Left forelimb (tissue), 1 donor: ENCODE measurements around the gene EBF4.
A peak's percentile ranks its signal among the peaks of the same experiment; 100 is the strongest.

Experiments
- DNase-seq: peaks from one replicate; pipeline ENCODE4 v3.0.0-alpha.2; 2018; ENCODE audit warnings: low spot score

Gene EBF4, protein sequence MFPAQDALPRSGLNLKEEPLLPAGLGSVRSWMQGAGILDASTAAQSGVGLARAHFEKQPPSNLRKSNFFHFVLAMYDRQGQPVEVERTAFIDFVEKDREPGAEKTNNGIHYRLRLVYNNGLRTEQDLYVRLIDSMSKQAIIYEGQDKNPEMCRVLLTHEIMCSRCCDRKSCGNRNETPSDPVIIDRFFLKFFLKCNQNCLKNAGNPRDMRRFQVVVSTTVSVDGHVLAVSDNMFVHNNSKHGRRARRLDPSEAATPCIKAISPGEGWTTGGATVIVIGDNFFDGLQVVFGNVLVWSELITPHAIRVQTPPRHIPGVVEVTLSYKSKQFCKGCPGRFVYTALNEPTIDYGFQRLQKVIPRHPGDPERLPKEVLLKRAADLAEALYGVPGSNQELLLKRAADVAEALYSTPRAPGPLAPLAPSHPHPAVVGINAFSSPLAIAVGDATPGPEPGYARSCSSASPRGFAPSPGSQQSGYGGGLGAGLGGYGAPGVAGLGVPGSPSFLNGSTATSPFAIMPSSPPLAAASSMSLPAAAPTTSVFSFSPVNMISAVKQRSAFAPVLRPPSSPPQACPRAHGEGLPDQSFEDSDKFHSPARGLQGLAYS

DNA sequence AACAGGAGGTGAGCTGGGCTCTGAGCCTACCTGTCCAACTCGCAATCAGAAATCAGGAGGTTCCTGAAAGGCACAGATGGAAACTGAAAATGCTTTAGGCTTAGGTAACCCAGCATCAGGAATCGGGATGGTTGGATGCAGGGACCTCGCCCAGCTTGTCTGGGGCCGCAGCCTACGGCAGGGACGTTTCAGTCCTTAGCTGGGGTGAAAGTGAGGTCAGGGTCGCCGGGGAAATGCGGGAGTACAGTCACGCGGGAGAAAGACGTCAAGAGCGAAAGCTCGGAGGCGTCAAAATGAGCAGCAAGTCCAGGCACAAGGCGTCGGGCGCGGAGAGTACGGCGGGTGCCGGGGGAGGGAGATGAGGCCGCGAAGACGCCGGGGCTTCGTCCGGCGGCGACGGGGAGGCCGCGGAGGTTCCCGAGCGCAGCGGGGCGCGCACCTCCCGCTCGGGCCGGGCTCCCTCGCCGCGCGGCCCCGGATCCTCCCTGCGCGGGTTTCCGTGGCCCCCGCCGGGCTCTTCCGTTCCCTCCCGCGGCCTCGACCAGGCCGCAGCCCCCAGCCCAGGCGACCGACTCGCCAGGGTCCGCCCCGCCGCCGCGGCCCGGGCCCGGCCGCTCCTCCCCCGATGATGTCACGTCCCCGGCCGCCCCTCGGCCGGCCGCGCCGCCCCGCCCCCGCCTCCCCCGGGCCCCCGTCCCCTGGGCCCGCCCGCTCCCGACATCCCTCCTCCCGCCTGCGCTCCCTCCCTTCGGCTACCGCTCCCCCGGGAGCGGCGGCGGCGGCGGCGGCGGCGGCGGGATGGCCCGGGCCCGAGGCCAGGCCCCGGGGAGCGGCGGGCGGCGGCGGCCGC, at the start of gene EBF4:
EBF4 (plus strand) TSS at position 745 of the 850 bp plus-strand sequence. CDS start 866 bp downstream, outside the sequence.
- no peak for DNase-seq

DNA sequence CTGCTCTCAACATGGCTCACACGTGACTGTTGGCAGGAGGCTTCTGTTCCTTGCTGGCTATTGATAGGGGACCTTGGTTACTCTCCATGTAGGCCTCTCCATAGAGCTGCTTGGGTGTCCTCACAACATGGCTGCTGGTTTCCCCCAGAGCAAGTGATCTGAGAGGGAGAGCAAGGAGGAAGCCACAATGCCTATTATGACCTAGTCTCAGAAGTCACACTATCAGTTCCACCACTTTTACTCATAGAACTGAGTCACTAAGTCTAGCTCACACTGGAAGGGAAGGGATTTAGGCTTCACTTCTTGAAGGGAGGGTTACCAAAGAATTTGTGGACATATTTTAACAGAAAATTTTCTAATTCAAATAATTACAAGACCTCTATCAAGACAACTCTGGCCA, 48.9 kb upstream of the EBF4 start:
- DNase-seq, result no peak

DNA sequence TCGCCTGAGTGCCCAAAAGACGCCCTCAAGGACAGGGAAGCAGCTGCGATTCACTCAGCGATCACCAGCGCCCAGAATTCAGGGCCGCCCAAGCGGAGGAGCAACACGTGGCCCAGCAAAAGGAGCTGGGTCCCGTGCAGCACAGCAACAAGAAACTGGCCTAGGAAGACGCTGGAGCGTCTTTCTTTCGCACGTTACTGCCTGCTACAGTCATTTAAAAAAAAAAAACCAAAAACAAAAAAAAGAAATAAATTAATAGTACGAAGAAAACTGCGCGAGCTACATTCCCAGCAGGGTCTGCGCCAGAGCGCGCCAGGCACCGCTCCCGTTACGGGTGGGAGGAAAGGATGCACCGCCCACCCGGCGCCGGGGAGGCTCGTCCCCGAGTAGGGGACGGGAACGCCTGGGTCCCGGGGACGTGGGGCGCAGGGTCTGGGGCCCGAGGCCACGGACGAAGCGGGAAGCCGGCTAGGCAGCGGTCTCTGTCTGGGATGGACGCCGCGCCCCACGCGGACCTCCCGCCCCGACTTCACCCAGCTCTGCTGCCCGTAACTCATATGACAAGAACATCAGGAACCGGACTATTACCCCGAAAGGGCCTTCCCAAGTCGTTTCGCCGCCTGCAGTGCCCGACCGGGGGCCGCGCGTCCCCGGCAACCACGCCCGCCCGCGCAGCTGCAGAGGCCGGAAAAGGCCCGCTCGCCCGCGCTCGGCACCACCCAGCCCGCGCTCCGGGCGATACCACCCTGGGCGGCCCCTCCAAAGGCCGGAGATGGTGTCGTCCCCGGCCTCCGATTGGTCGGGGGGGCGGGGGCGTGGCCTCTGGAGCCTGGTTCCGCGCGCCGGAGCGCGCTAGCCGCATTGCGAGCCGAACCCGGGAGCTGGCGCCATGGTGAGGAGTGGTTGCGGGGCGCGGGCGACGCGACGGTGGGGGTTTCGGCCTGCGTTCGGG, 40.5 kb upstream of the EBF4 start, which contains the start of gene NOP56:
NOP56 (plus strand) TSS at position 861 of the 952 bp plus-strand sequence; CDS start at position 890, 29 bp downstream.
- DNase-seq, result peak; percentile 99

DNA sequence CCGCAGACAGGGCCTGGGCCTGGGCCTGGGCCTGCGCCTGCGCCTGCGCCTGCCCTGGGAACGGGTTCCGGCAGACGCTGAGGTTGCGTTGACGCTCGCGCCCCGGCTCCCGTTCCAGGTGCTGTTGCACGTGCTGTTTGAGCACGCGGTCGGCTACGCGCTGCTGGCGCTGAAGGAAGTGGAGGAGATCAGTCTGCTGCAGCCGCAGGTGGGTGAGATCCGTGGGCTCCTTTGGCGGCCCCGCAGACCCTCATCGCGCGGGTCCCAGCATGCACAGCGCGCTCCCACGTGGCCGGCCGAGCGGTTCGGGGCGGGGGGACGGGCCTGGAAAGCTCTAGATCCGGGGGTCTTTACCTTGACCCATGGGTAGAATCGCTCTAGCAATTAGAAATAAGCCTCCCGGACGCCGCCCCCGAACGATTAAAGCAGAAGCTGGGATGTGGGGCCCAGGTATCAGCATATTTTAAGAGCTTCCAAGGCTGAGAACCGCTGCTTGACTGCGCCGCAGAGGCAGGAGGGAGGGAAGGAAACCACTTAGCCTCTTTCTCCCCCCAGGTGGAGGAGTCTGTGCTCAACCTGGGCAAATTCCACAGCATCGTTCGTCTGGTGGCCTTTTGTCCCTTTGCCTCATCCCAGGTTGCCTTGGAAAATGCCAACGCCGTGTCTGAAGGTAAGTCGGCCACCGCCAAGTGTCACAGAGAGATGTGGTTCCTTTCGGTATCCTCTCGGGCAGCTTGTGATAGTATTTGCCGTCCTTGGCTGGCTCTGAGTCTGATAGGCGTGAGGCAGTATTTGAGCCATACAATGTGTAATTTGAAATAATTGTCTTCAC, 39.6 kb upstream of the EBF4 start:
- DNase-seq, result no peak

DNA sequence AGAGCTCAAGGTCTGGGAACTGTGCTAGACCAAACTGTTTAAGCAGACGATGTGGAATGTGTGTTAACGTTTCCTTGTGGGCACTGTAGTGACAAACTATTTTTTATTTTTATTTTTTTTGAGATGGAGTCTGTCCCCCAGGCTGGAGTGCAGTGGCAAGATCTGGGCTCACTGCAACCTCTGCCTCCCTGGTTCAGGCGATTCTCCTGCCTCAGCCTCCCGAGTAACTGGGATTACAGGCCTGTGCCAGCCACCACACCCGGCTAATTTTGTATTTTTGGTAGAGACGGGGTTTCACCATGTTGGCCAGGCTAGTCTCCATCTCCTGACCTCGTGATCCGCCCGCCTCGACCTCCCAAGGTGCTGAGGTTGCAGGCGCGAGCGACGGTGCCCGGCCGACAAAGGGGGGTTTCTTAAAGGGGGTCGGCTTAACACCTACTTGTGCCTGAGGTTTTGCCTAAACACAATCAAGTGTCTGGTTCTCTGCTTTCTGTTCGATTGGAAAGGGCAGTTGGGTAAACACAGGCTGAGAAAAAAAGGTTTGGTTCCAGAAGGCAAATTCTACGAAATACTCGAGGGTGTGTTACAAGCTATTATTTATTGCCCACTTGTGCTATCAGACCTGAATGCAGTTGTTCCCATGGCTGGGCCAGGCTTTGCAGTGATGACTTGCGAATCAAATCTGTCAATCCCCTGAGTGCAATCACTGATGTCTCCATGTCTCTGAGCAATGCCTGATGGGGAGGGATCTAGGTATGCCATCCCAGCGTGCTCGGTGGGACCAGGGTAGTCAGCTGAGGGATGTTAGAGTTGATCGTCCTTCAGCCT, 38.8 kb upstream of the EBF4 start:
- DNase-seq, result no peak

DNA sequence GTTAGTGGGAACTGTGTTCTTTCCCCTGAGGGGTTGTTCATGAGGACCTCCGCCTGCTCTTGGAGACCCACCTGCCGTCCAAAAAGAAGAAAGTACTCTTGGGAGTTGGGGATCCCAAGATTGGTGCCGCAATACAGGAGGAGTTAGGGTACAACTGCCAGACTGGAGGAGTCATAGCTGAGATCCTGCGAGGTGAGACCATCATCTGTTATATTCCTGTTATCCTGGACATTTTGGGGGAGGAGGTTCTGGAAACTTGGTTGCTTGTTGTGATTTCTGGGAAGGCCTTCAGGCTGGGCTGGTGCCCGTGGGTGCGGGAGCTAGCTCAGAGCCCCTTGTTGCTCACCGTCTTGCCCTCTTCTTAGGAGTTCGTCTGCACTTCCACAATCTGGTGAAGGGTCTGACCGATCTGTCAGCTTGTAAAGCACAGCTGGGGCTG, 38.2 kb upstream of the EBF4 start:
- no peak for DNase-seq

DNA sequence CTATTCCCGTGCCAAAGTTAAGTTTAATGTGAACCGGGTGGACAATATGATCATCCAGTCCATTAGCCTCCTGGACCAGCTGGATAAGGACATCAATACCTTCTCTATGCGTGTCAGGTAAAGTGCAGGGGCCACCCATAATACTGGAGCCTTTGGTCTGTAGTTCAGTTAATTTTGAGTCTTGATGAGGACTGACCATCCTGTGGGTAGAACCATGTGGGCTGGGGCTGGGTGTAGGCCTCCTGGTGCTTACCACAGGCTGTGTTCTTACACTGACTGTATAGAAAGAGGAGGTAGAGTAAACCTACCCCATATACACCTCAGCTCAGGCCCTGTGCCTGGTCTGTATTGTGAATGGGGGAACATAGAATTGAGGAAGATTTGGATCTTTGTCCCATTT, 37.7 kb upstream of the EBF4 start:
- no peak for DNase-seq

DNA sequence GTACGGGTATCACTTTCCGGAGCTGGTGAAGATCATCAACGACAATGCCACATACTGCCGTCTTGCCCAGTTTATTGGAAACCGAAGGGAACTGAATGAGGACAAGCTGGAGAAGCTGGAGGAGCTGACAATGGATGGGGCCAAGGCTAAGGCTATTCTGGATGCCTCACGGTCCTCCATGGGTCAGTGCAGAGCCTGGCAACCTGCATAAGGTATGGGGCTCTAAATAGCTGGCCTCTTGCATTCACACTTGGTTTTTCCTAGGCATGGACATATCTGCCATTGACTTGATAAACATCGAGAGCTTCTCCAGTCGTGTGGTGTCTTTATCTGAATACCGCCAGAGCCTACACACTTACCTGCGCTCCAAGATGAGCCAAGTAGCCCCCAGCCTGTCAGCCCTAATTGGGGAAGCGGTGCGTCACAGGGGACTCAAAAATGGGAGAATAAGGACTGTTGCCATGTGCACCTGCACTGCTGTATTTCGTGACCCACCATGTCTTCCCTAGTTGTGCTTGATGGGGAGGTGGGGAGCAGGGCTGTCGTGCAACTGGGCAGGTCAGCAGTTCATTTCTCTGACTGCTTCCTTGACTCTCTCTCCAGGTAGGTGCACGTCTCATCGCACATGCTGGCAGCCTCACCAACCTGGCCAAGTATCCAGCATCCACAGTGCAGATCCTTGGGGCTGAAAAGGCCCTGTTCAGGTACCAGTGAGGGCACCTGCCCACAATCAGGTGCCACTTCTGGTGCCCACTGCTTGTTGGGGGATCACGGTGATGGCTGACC, 37.1 kb upstream of the EBF4 start:
- no peak for DNase-seq

DNA sequence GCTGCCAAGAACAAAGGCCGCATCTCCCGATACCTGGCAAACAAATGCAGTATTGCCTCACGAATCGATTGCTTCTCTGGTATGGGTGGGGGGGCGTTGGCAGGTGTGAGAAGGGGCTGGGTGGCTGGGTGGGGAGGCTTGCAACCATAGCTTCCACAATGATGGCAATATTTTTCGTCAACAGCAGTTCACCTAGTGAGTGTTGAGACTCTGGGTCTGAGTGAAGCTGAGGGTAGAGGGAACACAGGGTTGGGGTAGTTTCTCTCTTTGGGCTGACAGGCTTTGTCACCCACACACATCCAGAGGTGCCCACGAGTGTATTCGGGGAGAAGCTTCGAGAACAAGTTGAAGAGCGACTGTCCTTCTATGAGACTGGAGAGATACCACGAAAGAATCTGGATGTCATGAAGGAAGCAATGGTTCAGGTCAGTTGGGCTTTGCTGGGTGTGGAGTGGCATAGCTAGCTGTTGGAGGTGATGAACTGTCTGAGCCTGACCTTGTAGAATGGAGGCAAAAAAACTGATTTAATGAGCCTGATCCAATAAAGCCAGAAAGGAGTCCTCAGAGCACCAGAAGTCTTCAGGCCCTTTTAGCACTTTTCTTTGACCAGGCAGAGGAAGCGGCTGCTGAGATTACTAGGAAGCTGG, 36.0 kb upstream of the EBF4 start:
- no peak for DNase-seq

DNA sequence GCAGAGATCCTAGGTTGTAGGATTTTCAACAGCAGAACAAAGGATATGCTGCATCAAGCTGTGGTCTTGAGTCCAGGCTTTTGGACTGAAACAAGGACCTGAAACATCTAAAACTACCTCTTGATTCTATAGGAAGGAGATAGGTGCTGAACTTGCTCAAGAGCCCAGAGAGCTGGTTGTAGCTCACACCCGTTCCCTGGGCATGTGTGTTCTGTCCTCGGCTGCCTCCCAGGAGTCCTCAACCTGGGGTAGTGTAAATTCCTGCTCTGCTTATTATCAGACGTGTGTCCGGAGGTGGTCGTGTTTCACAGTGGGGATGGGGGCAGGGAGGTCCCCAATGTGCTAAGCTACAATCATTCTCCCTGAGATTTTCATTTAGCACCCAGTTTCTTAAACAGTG, 35.3 kb upstream of the EBF4 start:
- no peak for DNase-seq

DNA sequence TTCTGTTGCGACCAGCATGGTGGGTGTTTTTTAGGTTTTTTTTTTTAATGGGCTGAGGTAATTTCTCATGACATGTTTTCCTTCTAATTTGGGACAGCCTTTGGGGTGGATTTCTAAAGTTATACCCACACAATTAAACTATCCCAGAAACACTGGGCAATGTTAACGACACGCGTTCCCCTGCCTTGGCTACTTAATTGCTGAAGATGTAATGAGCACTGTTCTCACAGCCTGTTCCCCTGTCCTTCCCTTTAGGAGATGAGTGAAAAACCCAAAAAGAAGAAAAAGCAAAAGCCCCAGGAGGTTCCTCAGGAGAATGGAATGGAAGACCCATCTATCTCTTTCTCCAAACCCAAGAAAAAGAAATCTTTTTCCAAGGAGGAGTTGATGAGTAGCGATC, 34.9 kb upstream of the EBF4 start:
- DNase-seq, result no peak

DNA sequence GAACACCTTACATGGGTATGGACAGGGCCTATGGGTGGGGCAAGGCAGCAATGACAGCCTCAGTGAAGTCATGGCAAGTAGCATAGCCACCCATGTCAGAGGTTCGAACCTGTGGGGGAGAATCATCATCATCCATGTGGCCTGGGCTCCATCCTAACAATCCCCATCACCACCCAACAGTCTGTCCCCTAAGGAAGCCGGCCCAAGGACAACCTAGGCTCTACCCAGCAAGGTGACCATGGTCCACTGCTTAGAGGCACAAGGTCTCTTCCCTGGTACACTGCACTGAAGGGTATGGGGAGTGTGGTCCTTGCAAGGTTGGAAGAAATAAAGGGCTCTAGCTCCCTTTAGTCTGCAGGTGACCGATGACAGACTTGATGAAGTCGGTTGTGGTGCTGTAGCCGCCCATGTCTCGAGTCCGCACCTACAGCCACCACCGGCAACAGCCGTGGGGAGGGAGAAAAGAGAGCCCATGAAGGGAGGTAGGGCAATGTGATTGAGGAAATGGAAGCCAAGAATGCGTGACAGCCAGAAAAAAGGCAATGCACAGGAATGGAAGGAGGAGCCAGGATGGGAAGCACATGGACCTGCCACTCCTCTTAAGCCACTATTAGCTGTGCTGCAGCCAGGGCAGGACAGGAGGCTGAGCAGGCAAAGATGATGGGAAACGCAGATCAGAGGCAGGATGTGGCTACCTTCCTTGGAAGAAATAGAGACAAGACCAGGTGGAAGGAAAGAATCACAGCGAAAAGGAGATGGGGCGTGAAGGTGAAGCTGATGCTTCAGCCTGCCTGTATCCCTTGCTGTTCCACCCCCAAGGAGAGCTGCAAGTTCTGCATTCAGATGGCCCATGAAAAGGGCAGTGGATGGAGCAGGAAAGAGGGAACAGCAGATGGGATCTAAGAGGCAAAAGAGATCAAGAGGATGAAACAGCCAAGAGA, 33.9 kb upstream of the EBF4 start:
- DNase-seq, result no peak

DNA sequence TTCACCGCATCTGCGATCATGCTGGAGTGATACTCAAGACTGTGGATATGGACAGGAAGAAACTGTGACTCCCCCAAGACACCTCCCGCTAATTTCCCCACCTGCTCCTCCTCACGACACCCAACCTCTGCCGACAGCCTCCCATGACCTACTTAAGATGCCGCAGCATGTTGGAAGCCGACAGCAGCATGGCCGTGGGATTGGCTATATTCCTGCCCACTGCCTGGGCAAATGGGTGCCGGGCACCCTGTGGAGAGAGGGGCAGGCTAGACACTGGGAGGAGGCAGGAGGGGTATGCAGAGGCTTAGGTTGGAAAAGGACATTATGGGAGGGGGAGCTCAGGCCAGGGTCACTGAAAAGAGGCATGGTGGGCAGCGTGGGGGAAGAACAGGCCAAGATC, 33.0 kb upstream of the EBF4 start:
- DNase-seq, result no peak

DNA sequence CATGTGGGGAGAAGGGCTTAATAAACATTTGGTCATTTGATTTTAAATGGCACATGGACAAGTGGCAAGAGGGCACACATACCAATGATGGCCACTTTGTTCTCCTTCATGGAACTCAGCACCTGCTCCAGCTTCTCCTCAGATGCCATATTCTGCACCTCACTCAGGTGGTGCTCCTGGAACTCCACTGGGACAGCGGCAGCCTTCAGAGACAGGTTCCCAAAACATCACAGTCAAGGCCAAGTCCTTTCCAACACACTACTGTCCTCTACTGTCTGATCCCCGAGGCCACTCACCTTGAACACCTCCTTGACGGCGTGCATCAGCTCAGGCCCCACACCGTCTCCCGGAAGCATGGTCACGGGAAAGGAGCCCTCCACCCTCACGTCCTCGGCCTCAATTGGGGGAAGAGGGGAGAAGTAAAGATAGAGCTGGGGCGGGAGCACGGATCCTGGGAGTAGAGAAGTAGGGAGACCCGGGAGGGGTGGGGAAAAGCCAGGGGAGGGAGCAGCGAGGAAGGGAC, 29.2 kb upstream of the EBF4 start:
- no peak for DNase-seq

DNA sequence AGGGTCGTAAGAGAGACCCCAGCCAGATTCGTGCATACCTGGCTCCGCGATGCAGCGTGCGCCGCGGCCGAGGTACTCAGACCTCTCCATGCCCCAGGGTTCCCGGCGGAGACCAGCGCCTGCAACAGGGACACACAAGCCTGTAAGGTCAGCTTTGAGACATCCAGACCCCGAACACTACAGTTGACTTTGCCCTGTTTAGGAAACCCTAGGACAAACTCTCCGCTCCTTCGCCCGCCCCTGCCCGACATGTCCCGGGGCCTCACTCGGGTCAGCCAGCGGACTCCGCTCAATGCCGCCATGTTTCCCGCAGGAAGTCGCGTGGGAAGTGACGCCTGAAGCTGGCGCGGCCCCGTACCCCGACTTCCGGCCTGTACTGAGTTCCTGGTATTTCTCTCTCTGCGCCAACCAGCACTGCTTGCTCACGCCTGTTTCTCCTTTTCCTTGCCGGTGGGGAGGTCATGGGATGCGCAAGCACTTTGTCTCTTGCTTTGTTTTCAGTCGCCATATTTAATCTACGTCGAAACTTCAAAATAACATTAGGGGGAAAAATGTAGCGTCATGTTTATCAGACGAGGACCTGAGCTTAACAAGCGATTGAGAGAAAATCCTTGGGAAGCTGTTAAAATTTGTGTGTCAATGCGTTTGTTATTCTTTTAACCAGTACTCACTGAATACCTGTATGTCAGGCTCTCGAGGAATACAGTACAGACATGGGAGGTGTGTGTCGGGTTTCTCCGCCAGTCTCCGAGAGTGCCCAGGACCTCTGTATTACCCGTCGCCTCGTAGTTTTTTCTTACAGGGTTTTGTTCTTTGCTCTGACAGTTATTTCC, 28.5 kb upstream of the EBF4 start, which contains the start of gene IDH3B:
IDH3B (minus strand) TSS at position 330 of the 833 bp plus-strand sequence; CDS start at position 302, 28 bp downstream.
- peak; percentile 97 for DNase-seq

DNA sequence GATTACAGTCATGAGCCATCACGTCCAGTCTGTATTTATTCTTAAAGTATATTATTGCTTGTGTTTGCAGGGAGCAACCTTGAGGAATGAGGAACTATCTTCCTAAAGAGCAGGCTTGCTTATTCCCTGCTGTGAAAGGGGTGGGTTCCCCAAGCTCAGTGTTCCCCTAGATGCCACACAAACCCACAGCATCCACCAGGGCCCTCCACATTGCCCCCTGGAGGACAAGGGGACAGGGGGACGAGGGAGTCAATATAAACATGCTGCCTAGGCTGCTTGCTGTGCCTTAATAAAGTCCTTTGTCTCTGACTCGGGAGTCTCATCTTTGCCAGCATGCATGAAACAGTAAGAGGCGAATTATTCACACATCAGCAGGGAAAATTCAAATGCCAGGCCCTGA, 20.6 kb upstream of the EBF4 start:
- DNase-seq, result no peak
